G401 (cell line): Measurements from ENCODE around the gene ACSF2. TPM values are rescaled to one million over a fixed set of nuclear protein-coding genes. Genes with fewer than 3 reads are reported as not detected.

Experiments
- DNase-seq: peaks from one replicate; pipeline ENCODE4 v3.0.0-alpha.2; 2015; ENCODE audit warnings: low spot score
- in situ Hi-C: cut with HindIII; loops from 2 replicates; pipeline ENCODE4 v1.10.0; 2016; ENCODE audit warnings: low sequenced_read_pairs, mixed read lengths
- total RNA-seq: library from RNA; depleted of rRNA; stranded (reverse); fragments of >200 nt; shearing (Covaris generic); gene quantifications from 2 replicates; pipeline ENCODE4 v1.2.3, GENCODE V29; 2014

ACSF2 gene
- total RNA-seq, 1 experiment from 2014 or later, result 58.8 TPM

- in situ Hi-C loops, result loop anchor here (5.0 kb wide), 1 partner anchor 43 kb away; no protein-coding TSS in a partner anchor
- no peak for DNase-seq
These were observed 3.8 kb downstream of the ACSF2 start for GRCh38 chr17:50429793-50430192.

DNA sequence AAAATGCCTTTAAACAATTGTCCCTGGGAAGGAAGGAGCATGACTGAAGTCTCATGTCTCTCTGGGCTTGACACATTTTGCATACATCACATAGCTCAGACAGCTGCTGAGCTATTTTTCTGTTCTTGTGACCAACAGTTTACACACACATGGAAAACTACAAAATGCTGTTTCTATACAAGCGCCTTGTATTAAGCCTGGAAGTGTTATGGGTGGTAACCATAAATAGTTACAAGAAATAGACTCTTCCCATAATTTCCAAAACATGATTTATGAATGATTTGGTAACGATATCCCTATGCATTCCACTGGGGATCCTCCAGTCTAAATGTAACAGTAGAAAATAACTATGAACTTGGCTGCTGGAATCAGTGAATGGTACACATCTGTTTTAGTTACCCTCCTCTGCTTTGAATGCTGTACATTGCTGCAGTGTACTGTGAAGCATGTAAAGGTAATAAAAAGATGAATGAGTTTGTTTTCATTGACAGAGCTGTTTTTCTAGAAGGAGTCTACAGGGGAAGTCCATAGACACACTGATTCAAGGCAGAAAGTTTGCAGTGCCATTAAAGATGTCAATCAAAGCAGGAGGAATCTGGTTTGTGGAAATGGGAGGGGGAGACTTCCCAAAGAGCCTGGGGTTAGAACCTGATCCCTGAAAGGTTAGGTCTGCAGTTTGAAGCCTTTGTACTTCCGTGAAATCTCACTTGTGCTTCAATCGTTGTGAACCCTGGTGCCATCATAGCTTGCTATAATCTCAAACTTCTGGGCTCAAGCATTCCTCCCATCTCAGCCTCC is 5.0 kb downstream of the ACSF2 start:
- no peak for DNase-seq
- in situ Hi-C loops, result no loop called here

DNA sequence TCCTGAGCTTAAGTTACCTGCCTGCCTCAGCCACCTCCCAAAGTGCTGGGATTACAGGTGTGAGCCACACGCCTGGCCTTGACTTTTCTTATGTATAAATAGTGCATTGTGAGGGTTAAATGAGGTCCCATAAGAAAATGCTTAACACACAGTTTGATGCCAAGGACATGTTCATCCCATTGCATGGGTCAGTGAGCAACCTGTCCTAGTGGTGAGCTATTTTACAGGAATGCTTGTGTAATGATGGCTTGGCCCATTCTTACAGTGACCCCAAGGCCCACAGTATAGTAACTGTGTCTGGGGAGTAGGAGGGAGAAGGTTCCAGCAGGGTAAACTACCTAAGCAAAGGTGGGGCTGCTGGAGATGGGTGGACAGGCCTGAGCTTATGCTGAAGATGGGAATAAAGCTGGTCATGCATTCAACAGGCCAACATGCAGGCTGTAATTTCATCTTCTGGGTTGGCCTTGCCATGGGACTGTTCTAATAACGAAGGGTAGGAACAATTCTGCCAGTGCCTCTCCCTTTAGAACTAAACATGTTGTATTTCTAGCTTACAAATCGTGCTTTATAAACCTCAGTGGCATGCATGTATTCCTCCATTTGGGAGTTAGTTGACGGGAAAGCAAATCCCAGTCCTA is 6.2 kb downstream of the ACSF2 start:
- in situ Hi-C loops, result no loop called here
- DNase-seq, result no peak

DNA sequence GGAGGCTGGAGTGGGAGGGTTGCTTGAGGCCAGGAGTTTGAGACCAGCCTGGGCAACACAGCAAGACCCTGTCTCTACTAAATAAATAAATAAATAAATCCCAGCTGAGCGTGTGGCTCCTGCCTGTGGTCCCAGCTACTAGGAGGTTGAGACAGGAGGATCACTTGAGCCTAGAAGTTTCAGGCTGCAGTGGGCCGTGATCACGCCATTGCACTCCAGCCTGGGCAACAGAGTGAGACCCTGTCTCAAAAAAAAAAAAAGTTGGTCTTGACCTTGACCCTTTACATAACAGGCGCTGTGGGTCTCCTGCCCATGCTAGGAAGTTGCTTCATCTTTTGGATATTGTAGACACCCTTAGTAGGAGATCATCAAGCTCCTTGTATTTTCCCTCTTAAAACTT is 11.4 kb downstream of the ACSF2 start:
- in situ Hi-C loops, result no loop called here
- no peak for DNase-seq

- in situ Hi-C loops, result no loop called here
- no peak for DNase-seq
These were observed 13.0 kb downstream of the ACSF2 start for GRCh38 chr17:50439008-50439407.

- DNase-seq, result peak; percentile 88
- in situ Hi-C loops, result no loop called here
These were observed 14.3 kb downstream of the ACSF2 start for GRCh38 chr17:50440172-50440837.

- DNase-seq, result no peak
- in situ Hi-C loops, result no loop called here
These were observed 15.1 kb downstream of the ACSF2 start for GRCh38 chr17:50440838-50441829.

DNA sequence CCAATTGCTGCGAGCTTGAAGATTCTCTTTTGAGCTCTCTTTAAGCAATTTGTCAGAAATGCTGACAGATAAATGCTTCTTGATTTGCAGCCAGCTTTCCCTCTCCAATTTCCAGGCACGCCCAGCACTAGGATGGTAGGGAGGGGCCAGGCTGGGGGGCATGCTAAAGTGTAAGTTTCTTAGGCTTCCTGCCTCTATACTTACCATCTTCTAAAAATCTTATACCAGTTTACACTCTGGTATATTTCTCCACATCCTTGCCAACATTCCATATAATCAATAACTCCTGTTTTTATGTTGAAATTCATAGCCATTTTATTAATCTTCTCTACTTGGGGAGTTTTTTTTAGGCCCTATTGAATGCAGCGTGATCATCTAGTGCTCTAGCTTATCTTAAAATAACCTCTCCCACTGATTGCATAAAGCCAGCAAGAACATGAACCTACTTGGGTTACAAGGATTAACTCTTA is 17.5 kb downstream of the ACSF2 start:
- DNase-seq, result peak; percentile 35
- in situ Hi-C loops, result no loop called here

DNA sequence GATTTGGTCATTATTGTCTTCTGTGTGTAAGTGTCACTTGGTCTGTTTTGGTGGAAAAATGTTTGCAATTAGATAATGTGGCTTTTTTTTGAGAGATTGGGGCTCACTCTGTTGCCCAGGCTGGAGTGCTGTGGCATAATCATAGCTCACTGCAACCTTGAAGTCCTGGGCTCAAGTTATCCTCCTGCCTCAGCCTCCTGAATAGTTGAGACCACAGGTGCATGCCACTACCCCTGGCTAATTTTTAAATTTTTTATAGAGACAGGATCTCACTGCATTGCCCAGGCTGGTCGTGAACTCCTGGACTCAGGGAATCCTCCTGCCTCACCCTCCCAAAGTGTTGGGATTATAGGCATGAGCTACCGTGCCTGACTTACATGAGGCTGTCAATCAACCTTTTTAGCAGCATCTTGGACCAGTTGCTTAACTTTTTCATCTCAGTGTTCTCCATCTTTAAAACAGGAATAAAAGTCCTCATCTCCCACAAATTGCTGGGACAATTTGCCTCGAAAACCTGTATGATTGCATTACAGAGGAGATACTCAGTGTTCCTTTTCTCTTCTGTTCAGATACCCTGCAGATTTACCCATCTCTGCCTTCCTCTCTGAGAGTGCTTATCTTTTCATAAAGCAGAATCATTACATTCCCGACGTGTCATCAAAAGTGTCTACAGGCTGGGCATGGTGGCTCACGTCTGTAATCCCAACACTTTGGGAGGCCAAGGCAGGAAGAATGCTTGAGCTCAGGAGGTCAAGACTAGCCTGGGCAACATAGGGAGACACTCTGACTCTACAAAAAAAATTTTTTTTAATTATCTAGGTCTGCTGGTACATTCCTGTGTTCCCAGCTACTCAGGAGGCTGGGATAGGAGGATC is 19.1 kb downstream of the ACSF2 start:
- DNase-seq, result no peak
- in situ Hi-C loops, result no loop called here

DNA sequence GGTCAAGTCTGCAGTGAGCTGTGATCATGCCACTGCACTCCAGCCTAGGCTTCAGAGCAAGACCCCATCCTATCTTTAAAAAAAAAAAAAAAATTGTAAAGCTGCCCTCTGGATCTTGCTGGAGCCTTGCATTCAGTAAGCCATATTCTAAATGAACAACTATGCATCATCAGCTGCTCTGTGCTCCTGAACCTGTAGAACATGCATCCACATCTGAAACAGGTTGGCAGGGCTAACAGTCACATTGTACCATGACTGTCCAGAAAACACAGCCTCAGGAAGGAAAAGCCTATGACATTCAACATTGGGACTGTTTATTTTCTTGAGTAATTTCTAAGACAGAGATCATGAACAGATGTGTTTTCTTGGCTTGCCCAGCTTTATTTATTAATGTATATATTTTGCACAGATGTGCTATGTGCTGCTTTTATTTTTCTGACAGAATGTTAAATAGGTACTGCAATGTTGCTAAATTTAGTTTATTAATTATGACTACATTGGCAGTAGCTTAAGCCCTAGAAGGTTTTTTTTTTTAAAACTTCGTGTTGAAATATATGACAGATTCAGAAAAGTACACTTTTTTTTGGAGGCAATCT is 19.8 kb downstream of the ACSF2 start:
- DNase-seq, result no peak
- in situ Hi-C loops, result no loop called here

DNA sequence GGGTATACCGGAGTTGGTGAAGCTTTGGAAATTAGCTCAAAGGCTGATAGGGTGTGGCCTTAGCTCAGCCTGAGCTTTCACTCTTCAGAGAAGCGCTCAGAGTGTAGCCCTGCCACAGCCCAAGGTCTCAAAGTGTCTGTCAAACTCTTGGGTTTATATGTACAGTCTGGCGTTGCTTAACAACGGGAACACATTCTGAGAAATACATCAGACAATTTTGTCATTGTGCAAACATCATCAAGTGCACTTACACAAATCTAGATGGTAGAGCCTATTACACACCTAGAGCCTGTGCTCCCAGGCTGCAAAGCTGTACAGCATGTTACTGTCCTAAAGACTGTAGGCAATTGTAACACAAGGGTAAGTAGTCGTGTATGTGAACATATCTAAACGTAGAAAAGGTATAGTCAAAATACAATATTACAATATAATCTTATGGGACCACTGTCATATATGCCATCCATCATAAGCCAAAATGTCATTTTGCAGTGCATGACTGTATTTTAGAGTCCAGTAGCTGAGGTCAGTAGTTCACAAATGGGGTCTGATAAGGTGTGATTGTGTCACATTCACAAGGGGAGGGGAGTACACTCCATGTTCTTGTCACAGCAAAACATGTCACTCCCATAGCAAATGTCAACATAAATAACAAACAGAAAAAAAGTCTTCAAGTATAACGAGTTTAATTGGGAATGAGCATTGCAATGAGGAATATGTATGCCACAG is 22.0 kb downstream of the ACSF2 start:
- in situ Hi-C loops, result no loop called here

DNA sequence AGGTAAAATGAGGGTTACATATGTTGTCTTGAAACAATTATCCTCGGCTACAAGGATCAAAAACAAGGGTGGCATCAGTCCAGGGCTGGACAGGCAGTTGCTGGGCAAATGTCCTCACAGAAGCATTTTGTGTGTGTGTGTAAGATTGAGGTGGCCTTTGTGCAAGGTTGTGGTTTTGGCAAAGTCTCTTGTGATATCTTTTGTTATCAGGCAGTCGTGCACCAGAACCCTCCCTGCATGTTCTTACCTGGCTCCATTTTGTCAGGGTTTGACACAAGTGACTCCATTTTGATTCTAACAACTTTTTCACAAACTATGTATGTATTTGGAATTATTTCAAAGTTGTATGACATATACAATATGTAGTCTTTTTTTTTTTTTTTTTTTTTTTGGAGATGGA is 22.6 kb downstream of the ACSF2 start:
- no peak for DNase-seq
- in situ Hi-C loops, result no loop called here

More for the DNA sequence above, 22.0 kb downstream of the ACSF2 start:
- DNase-seq, result no peak

DNA sequence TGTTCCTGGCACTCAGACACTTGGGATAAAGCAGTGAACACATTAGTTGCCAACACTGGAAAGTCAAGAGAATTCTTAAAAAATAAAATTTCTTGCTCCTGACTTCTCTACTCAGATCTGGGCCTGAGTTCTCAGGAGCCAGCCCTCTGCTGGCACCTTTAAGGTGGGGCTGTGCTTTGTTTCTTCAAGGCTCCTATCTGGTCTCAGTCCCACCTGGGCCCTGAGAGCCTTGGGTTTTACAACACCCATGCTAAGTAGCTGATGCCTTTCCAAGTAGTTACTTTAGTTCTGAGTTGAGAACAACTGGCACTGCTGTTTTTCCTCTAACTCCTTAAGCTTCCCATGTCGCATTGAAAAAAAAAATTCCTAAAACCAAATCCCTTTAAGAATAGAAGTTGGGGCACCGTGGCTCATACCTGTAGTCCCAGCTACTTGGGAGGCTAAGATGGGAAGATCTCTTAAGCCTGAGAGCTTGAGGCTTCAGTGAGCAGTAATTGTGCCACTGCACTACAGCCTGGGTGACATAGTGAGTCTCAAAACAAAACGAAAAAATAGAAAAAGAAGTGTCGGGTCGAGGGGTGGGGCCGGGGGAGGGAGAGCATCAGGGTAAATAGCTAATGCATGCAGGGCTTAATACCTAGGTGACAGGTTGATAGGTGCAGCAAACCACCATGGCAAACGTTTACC is 26.1 kb downstream of the ACSF2 start:
- no peak for DNase-seq
- in situ Hi-C loops, result no loop called here

DNA sequence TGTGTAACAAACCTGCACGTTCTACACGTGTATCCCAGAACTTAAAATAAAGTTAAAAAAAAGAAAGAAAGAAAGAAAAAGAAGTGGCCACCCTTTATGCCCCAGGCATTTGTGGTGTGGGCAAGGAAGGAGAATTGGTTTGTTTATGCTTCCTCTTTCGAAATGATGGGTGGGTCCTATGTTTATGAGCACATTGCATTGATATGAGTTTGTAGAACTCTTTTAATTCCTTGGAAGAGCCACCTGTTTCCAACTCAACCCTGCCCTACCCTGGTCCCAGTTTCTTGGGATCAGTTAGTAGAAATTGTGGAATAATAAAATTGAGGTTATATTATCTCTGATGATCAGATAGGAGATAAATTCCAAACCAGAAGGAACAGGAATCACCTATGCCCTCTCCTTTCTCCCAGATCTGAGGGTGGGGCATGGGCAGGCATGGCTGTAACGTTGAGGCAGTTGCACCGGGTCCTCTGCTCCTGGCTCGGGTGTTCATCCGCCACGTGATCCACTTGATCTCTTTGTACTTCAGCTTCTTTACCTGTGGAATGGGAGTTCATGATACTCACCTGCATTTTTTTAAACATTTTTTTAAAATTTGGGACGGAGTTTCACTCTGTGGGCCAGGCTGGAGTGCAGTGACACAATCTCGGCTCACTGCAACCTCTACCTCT is 26.7 kb downstream of the ACSF2 start:
- no peak for DNase-seq
- in situ Hi-C loops, result no loop called here

DNA sequence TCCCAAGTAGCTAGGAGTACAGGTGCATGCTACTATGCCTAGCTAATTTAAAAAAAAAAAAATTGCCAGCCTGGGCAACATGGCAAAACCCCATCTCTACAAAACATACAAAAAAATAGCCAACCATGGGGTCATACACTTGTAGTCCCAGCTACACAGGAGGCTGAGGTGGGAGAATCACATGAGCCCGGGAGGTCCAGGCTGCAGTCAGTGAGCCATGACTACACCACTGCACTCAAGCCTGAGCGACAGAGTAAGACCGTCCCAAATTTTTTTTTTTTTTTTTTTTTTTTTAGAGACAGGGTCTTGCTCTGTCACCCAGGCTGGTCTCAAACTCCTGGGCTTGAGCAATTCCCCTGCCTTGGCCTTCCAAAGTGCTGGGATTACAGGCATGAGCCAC is 27.9 kb downstream of the ACSF2 start:
- no peak for DNase-seq
- in situ Hi-C loops, result no loop called here

DNA sequence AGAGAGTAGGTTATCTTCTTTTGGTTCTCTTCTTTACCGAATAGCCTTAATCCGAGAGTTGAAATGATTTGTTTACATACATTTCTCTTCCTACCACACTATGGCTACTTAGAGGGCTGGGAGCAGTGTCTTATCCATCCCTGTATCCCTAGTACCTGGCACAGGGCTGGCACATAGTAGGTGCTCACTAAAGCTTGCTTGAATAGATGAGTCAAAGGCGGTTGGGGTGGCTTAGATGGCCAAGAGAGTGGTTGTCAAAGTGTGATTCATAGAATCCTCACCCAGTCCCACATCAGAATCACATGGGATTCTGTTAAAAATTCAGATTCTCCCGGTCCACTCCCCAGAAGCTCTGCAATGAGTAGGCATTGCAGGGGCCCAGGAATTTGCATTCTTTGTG is 31.6 kb downstream of the ACSF2 start:
- in situ Hi-C loops, result no loop called here
- DNase-seq, result no peak
